ENCODE data around the gene HSPA1L.

DNA sequence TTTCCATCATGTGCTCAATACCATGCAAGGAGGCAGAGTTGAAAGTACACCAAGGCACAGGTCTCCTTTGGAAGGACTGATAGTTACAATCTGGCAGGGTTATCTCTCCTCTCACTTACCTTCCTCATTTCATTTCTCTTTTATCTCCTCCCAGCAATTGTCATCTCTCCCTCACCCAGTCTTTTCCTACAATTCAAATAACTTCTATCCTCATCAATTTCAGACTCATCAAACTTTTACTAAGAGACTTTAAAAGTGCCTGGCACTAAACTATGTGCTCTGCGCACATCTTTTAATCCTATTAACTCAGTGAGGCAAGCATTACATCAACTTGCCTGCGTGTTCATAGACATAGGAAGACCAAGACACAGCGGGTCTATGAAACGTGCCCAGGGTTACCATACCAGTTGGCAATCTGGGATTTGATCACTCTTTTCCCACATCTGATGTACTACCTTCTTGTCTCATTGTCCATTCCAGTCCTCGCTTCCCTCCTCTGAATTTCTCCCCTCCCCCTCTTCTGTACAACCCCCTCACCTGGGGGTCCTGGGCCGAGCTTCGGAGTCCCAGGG lies 20.7 kb downstream of the HSPA1L start:
- TF ChIP-seq GATA3 (IDR thresholded peaks at IDR 0.05; ENCODE audit: low read depth, low read length) (no peak), GATA2 (IDR thresholded peaks at IDR 0.05; ENCODE audit: low read depth, low read length) (no peak)
